Kidney epithelial cell (primary cell): ENCODE data around the gene PDGFRB. TPM values are rescaled to one million over a fixed set of nuclear protein-coding genes. Genes with fewer than 3 reads are reported as not detected.

Source experiments
- DNase-seq: peaks from one replicate; pipeline ENCODE4 v3.0.0-alpha.2; 2010; ENCODE audit warnings: low read depth
- H3K27me3 ChIP-seq: 2 replicates; pipeline ENCODE4 v1.6.0; 2011; ENCODE audit warnings: low read length; ENCODE audit not compliant: control insufficient read depth, insufficient read depth
- H3K36me3 ChIP-seq: 2 replicates; pipeline ENCODE4 v1.5.1; 2011; ENCODE audit warnings: low read length; ENCODE audit not compliant: control insufficient read depth, insufficient read depth
- H3K4me3 ChIP-seq: 2 replicates; pipeline ENCODE4 v1.5.1; 2011; ENCODE audit warnings: low read depth, mild to moderate bottlenecking, control low read depth, low read length
- CTCF ChIP-seq: IDR thresholded peaks from 2 replicates; pipeline ENCODE4 v1.5.1; 2011; ENCODE audit warnings: mild to moderate bottlenecking, moderate library complexity, low read length, control low read depth, inconsistent platforms; ENCODE audit not compliant: insufficient read depth, poor library complexity, severe bottlenecking
- total RNA-seq: library from RNA; depleted of rRNA; stranded (reverse); fragments of >200 nt; gene quantifications from 2 replicates; pipeline ENCODE4 v1.2.3, GENCODE V29; 2015

The PDGFRB gene
- total RNA-seq, 1 donor from 2014 or later: 18.3 TPM

DNA sequence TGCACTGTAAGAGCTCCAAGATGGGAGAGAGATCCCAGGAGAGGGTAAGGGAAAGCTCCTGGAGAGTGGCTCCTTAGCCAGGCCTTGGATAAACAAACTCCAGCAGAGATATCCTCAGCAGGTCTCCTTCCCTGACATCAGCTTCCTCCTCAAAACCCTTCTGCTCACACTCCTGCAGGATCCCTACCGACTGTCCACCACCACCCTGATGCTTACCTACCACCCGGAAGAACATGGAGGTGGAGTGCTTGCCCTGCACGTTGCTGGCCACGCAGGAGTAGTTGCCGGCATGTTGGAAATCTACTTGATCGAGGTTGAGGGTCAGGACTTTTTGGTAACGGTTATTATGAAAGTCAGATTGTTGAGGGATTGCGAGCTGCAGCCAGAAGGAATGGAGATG, 78.6 kb downstream of the PDGFRB start:
- no peak for DNase-seq
- Histone ChIP-seq H3K36me3 (no peaks in the 10 kb centered on the region), H3K4me3 (no peak overlapping the region), H3K27me3 (peaks cover 7% of the 10 kb centered on the region)
- no peak for TF ChIP-seq CTCF

DNA sequence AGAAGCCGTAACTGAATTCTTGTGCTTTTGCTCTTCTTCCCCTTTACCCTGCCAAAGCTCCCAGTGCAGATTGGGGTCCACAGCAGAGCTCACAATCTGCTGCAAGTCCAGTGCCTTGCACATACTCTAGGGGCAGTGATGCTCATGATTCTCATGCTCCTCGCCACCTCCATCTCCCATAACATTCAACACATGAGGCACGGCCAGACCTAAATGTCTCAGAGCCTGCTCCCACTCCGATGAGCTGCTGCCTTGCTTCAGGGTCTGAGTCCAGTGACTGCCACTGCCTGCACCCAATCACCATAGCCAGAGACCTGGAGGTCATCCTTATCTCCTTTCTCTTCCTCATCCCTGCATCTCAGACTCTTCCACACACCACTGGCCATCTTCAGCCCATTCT, 79.8 kb downstream of the PDGFRB start:
- H3K4me3 ChIP-seq: no peak overlapping the region
- DNase-seq: no peak
- TF ChIP-seq CTCF: no peak
- peaks cover 7% of the 10 kb centered on the region for H3K27me3 ChIP-seq
- no peaks in the 10 kb centered on the region for H3K36me3 ChIP-seq

DNA sequence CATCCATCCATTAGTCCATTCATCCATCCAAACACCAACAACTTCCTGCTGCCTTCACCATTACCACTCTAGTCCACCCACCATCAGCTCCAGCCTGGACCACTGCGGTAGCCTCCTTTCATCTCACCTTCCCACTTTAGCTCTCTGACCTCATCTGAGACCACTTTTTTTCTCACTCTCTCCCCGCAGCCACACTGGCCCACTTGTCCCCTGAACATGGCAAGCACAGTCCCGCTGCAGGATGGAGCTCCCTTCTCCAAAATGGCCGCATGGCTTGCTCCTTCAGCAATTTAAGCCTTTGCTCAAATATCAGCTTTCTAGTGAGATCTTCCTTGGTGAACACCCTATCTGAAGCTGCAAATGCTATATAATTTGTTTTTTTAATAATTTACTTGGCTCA, 80.4 kb downstream of the PDGFRB start:
- no peak for TF ChIP-seq CTCF
- Histone ChIP-seq H3K4me3 (no peak overlapping the region), H3K27me3 (peaks cover 7% of the 10 kb centered on the region), H3K36me3 (no peaks in the 10 kb centered on the region)
- DNase-seq: no peak

GRCh38 chr5:150073677-150074076, 82.0 kb downstream of the PDGFRB start:
- TF ChIP-seq CTCF: no peak
- H3K27me3 ChIP-seq: peaks cover 7% of the 10 kb centered on the region
- no peak for DNase-seq
- H3K36me3 ChIP-seq: no peaks in the 10 kb centered on the region
- H3K4me3 ChIP-seq: no peak overlapping the region

GRCh38 chr5:150073086-150073625, 82.5 kb downstream of the PDGFRB start:
- DNase-seq: no peak
- no peak for TF ChIP-seq CTCF
- no peak overlapping the region for H3K4me3 ChIP-seq
- H3K36me3 ChIP-seq: no peaks in the 10 kb centered on the region
- H3K27me3 ChIP-seq: peaks cover 7% of the 10 kb centered on the region

GRCh38 chr5:150070821-150071220, 84.8 kb downstream of the PDGFRB start:
- peaks cover 5% of the 10 kb centered on the region for H3K27me3 ChIP-seq
- no peak for DNase-seq
- no peak for TF ChIP-seq CTCF
- H3K36me3 ChIP-seq: no peaks in the 10 kb centered on the region
- H3K4me3 ChIP-seq: no peak overlapping the region
